Measurements from ENCODE around the gene SMIM44. TPM values are rescaled to one million over a fixed set of nuclear protein-coding genes. Genes with fewer than 3 reads are reported as not detected.

The SMIM44 gene
- total RNA-seq, 1 experiment from 2014 or later = not detected

- no peak overlapping the region for H4K5ac ChIP-seq (ENCODE audit: insufficient read length, low read depth, low read length)
- no peak overlapping the region for H4K8ac ChIP-seq (replicated peaks; ENCODE audit: insufficient read length, low read depth, low read length)
- Mint-ChIP-seq H3K4me3 (peak overlapping the region in 1 of 2 experiments; percentile 72; a peak in 1 of 5 replicates), H3K4me1 (peaks cover 8 to 23% of the 10 kb centered on the region in 2 experiments), H3K27me3 (ENCODE audit: low read depth) (peaks cover 7% of the 10 kb centered on the region), H3K27ac (no peak overlapping the region; a peak in 1 of 7 replicates), H3K36me3 (ENCODE audit: insufficient read depth in 1 of 3, low read depth in 3 of 3) (no peaks in the 10 kb centered on the region; a peak in 1 of 7 replicates), H3K9me3 (0 out of 5 replicates have a peak, but pooled peaks cover 0 to 8% of the 10 kb centered on the region in 2 experiments)
- no CpG with 5 or more reads among the region's 7 CpGs for WGBS (ENCODE audit: extremely low coverage, insufficient read length, low lambda C conversion rate)
- DNase-seq = peak; percentile 74
- TF ChIP-seq CTCF (conservative IDR thresholded peaks at IDR 0.05) = no peak
- H2AFZ ChIP-seq (ENCODE audit: low read length) = no peak overlapping the region
- no peaks in the 10 kb centered on the region for H3K4me1 ChIP-seq (ENCODE audit: insufficient read depth, low read length)
- no peaks in the 10 kb centered on the region for H3K79me1 ChIP-seq (ENCODE audit: insufficient read depth, low read depth, low read length, poor library complexity, severe bottlenecking)
- H2AK5ac ChIP-seq (ENCODE audit: insufficient read length, low read length) = no peak overlapping the region
- H3K27me3 ChIP-seq (ENCODE audit: insufficient read depth, low read length) = no peaks in the 10 kb centered on the region
- H2BK12ac ChIP-seq (ENCODE audit: insufficient read length, low read depth, low read length) = no peak overlapping the region
- H3K9ac ChIP-seq (ENCODE audit: extremely low read depth, insufficient read length, low read length) = no peak overlapping the region
- H3K56ac ChIP-seq (ENCODE audit: insufficient read length, low read depth, low read length) = no peak overlapping the region
- no peak overlapping the region for H3K23ac ChIP-seq (ENCODE audit: insufficient read length, low read depth, low read length)
- no peak overlapping the region for H2BK20ac ChIP-seq (ENCODE audit: low read depth, low read length, poor library complexity, severe bottlenecking)
- no peak overlapping the region for H4K91ac ChIP-seq (ENCODE audit: insufficient read length, low read depth, low read length)
- H3K23me2 ChIP-seq (ENCODE audit: insufficient read length, low read depth, low read length, poor library complexity, severe bottlenecking) = peaks cover 4% of the 10 kb centered on the region
- peak overlapping the region; percentile 58 for H3K4me2 ChIP-seq (ENCODE audit: insufficient read depth, insufficient read length, low read length)
- no peaks in the 10 kb centered on the region for H4K20me1 ChIP-seq (ENCODE audit: control insufficient read depth, insufficient read depth, insufficient read length)
- H2BK5ac ChIP-seq (ENCODE audit: insufficient read length, low read length) = no peak overlapping the region
- no peak overlapping the region for H3T11ph ChIP-seq (ENCODE audit: low read length)
- H3K27ac ChIP-seq (ENCODE audit: insufficient read length, low read depth, low read length) = no peak overlapping the region
- H2BK120ac ChIP-seq (ENCODE audit: low read depth, low read length, poor library complexity, severe bottlenecking) = no peak overlapping the region
- H3K9me3 ChIP-seq (ENCODE audit: control insufficient read depth, low read depth, low read length) = no peaks in the 10 kb centered on the region
- no peak overlapping the region for H2BK15ac ChIP-seq (ENCODE audit: low read depth, low read length)
- no peaks in the 10 kb centered on the region for H3K79me2 ChIP-seq (ENCODE audit: insufficient read depth, low read length)
- no peak overlapping the region for H3K14ac ChIP-seq (ENCODE audit: insufficient read depth, low read length)
- no peak overlapping the region for H3K18ac ChIP-seq (ENCODE audit: insufficient read length, low read depth, low read length)
- H3K4ac ChIP-seq (ENCODE audit: low read depth, low read length) = no peak overlapping the region
Measured at GRCh38 chr19:3479177-3479833, 3.9 kb downstream of the SMIM44 start.
